ENCODE results near the gene AGMAT. TPM values are rescaled to one million over a fixed set of nuclear protein-coding genes. Genes with fewer than 3 reads are reported as not detected.

Gene AGMAT
- total and polyA plus RNA-seq, 2 of the 4 experiments (the other 2 are of a cell fraction), result 0.18 to 0.26 TPM

DNA sequence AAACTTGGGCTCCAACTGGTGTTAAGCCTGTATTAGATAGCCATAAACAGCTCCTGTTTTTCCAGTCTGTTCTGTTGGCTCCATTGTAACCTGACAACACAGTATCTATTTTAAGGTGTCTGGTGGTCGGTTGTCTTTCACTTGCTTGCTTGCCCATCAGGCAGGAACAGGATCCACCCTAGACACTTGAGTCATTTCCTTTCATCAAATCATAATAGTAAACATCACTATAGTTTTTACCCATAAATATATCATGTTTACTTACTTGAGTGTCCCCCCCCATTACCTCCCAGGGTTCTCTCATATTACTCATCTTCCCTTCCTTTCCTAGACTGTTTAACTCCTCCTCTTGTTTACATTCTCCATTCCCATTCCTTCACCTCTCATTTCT, 35.3 kb upstream of the AGMAT start:
- Histone ChIP-seq H3K4ac (ENCODE audit: low read depth, low read length) (peak overlapping the region; percentile 46; the same call in 1 of the 2 replicates), H3K9me3 (ENCODE audit: control insufficient read depth, insufficient read depth, low read length) (no peaks in the 10 kb centered on the region), H2AK9ac (replicated peaks; ENCODE audit: low read depth, low read length, poor library complexity) (no peak overlapping the region), H3K27me3 (ENCODE audit: control insufficient read depth, insufficient read depth, low read length) (no peaks in the 10 kb centered on the region), H3K4me3 (ENCODE audit: insufficient read depth, low read depth, low read length) (no peak overlapping the region; the same call in 1 of the 2 replicates), H4K8ac (ENCODE audit: low read depth in 2 of 2, low read length in 2 of 2) (peak overlapping the region in 1 of 2 experiments; percentile 50; a peak in 1 of 4 replicates), H3K56ac (ENCODE audit: extremely low read depth, insufficient read depth, low read length) (no peak overlapping the region), H3K9ac (ENCODE audit: low read depth, low read length) (no peak overlapping the region), H3K23ac (ENCODE audit: low read depth, low read length) (peak overlapping the region; percentile 65; the same call in 1 of the 2 replicates), H4K91ac (ENCODE audit: insufficient read depth, low read depth, low read length) (no peak overlapping the region; the same call in 1 of the 2 replicates), H4K5ac (ENCODE audit: low read depth, low read length) (no peak overlapping the region), H2AFZ (replicated peaks; ENCODE audit: low read length, poor library complexity) (no peak overlapping the region), H2BK20ac (ENCODE audit: low read depth, low read length) (peak overlapping the region; percentile 73; the same call in 1 of the 2 replicates), H2BK15ac (ENCODE audit: low read depth, low read length) (no peak overlapping the region), H3K27ac (ENCODE audit: insufficient read depth, low read length) (no peak overlapping the region), H2BK5ac (ENCODE audit: low read depth, low read length, poor library complexity, severe bottlenecking) (peak overlapping the region; percentile 64), H3K36me3 (ENCODE audit: control insufficient read depth, insufficient read depth, low read length) (no peaks in the 10 kb centered on the region), H3K4me1 (ENCODE audit: control insufficient read depth, insufficient read depth, low read length) (peaks cover 11% of the 10 kb centered on the region), H3K18ac (ENCODE audit: low read depth, low read length) (no peak overlapping the region; the same call in 1 of the 2 replicates), H2AK5ac (ENCODE audit: low read depth, low read length) (peak overlapping the region; percentile 1; the same call in 1 of the 2 replicates), H3K79me1 (ENCODE audit: low read depth in 1 of 2, low read length in 2 of 2) (peaks cover 18 to 50% of the 10 kb centered on the region in 2 experiments; a peak in 3 of 4 replicates), H3K9me1 (ENCODE audit: insufficient read depth, low read length) (peaks cover 15% of the 10 kb centered on the region), H2BK120ac (ENCODE audit: low read depth, low read length) (peak overlapping the region; percentile 42; the same call in 1 of the 2 replicates), H3K14ac (replicated peaks; ENCODE audit: low read depth, low read length) (peak overlapping the region; percentile 57), H3K4me2 (ENCODE audit: low read depth, low read length) (peak overlapping the region; percentile 47; the same call in 1 of the 2 replicates), H4K20me1 (ENCODE audit: insufficient read depth, low read length) (peaks cover 35% of the 10 kb centered on the region)
- DNase-seq (peak; percentile 75), ATAC-seq (ENCODE audit: low read depth) (no peak)
- dilution Hi-C loops (cut with HindIII; ENCODE audit: low sequenced_read_pairs, unreplicated experiment), result no loop called here
- no TSS peak for BruUV-seq (replicated peaks)
- intact Hi-C loops (cut with micrococcal nuclease), result no loop called here
- TF ChIP-seq FOS (IDR thresholded peaks at IDR 0.05; ENCODE audit: low read depth, low read length), result no peak
- no peak for TF ChIP-seq BHLHE40 (IDR thresholded peaks at IDR 0.05; ENCODE audit: low read depth, low read length)
- TF ChIP-seq RFX5 (IDR thresholded peaks at IDR 0.05; ENCODE audit: low read depth, low read length), result no peak
- no peak for TF ChIP-seq CEBPB (IDR thresholded peaks at IDR 0.05; ENCODE audit: low read depth, low read length)
- no peak for TF ChIP-seq MAFK (IDR thresholded peaks at IDR 0.05; ENCODE audit: low read depth, low read length)
- TF ChIP-seq RCOR1 (IDR thresholded peaks at IDR 0.05; ENCODE audit: insufficient replicate concordance, low read length), result no peak
- TF ChIP-seq CHD1 (IDR thresholded peaks at IDR 0.05; ENCODE audit: low read depth, low read length), result no peak
- TF ChIP-seq MAZ (IDR thresholded peaks at IDR 0.05; ENCODE audit: borderline replicate concordance, low read depth, low read length), result 0 out of 2 replicates have a peak, but pooled peaks have one; percentile 18
- POLR2A ChIA-PET (ENCODE audit: unreplicated experiment), result no interaction called here
- WGBS, 2 experiments (ENCODE audit: extremely low coverage in 2 of 2, insufficient read length in 1 of 2), result 0% methylated on average over 1 of the region's 1 CpG; no CpG with 5 or more reads in 1 of the 2 experiments
- in situ Hi-C loops (cut with MboI; ENCODE audit: low sequenced_read_pairs), result no loop called here
- CTCF ChIA-PET, result interaction anchor here (0.7 kb wide), 1 partner anchor 9 kb away, joined by 3 read pairs; no protein-coding TSS in a partner anchor

All from IMR-90 (cell line).